HG03060 (cell line): Measurements from ENCODE around the gene GRPEL1.

Experiments used
- ATAC-seq: cut with Tn5 transposase; IDR thresholded peaks from one replicate; pipeline ENCODE4 v1.9.1; 2021; ENCODE audit warnings: low read depth, moderate number of reproducible peaks; ENCODE audit not compliant: unreplicated experiment

The GRPEL1 gene

GRCh38 chr4:7067126-7067451, 775 bp downstream of the GRPEL1 start:
- ATAC-seq: no peak

- ATAC-seq: no peak
Observed at GRCh38 chr4:7066493-7066892, 1.4 kb downstream of the GRPEL1 start.

GRCh38 chr4:7066006-7066405, 1.9 kb downstream of the GRPEL1 start:
- no peak for ATAC-seq

DNA sequence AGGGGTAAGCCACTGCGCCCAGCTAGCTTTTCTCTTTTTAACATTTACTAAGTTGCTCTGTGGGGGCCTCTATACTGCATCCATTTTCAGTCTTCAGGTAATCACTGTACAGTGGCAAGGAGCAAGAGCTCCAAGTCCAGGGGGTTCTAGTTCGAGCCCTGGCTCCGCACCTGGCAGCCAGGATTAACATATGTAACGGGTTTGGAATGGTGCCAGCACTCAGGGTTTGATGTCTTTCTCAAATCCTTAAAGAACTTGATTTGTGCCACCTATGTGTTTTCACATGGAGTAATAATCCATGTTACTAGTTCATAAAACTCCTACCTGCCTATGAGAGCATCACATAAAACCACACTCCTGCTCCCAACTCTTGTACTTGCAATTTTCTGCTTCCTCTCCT, 4.5 kb downstream of the GRPEL1 start:
- no peak for ATAC-seq

DNA sequence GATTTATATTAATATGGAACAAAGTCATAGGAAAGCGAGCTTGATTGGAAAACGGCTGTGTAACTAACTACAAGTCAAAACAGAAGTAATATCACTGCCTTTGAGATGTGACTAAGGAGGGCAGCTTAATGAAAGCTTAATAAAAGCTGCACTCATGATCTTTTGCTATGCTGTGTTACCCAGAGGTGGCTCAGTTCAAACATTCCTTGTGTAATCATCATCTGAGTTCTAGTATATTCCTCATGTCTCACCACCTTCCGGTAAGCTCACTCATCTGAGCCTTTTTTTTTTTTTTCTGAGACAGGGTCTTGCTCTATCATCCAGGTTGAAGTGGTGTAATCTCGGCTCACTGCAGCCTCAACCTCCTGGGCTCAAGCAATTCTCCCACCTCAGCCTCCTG, 5.0 kb downstream of the GRPEL1 start:
- no peak for ATAC-seq

- ATAC-seq: no peak
Observed at GRCh38 chr4:7061815-7062214, 6.0 kb downstream of the GRPEL1 start.

DNA sequence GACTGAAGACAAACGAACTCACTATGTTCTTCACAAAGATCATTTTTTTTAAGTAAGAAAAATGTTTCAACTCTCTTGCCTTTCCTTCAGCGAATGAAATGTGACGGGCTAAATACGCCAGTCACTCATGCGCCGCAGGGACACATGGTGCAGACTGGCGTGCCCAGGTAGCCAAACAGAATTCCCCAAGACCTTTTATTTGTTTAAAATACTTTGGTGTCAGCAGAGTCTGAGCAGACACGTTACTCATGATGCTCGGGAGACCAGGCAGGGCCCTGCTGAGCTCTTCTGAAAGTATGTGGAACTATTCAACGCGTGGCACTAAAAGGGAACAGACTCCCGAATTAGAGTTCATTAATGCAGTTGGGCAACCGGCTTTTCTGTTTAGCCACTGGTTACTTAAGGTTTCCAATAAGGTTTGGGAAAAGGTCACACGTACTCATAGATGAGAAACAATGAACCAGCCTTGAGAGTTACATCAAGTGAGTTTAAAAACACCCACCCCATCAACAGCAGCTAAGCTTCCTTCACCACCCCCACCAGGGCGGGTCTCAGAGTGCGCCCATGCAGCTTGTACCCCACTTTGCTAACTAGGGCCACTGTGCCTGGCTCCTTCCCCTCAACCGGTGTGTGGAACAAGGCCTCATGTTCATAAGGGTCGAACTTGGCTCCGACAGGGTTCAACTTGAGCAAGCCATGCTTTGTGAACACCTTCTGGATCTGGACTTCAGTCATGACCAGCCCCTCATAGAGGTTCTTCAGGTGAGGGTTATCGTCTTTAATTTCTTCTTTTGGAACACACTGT, 7.3 kb downstream of the GRPEL1 start:
- no peak for ATAC-seq

DNA sequence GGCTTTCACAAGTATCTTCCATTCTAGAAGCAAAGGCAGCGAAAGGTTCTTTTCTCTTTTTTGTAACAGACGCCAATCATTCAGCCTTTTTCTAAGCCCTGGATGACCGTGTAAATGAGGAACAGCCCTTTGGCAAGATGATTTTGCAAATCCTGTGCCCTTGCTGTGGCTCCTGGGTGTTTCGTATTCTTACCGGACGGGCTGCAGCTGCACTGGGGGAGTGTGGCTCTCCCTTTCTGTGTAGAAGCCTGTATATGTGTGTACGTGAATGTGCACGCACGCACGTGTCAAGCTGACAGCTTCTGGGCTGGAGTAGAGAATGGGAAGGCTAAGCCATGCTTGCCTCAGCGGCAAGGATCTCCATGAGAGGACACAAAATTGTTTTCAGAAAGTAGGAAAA, 8.2 kb downstream of the GRPEL1 start:
- no peak for ATAC-seq

- ATAC-seq: no peak
Observed at GRCh38 chr4:7058792-7059191, 9.1 kb downstream of the GRPEL1 start.

DNA sequence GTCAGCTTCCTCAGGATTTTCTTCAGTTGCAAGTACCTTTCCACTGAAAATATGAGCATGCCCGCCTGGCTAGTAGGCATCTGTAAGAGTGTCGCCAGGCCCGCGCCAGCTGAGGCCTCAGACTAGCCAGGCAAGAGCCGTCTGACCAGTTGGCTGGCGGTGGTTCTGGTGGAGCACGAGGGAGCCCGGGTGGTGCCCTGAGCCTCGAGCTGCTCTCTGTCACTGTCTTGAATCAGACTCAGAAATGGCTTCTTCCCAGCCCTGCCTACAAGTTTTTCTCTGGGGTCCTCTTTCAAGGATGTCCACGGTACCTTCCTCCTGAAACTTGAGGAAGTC, 11.9 kb downstream of the GRPEL1 start:
- ATAC-seq: no peak

GRCh38 chr4:7055111-7055989, 12.5 kb downstream of the GRPEL1 start:
- no peak for ATAC-seq

DNA sequence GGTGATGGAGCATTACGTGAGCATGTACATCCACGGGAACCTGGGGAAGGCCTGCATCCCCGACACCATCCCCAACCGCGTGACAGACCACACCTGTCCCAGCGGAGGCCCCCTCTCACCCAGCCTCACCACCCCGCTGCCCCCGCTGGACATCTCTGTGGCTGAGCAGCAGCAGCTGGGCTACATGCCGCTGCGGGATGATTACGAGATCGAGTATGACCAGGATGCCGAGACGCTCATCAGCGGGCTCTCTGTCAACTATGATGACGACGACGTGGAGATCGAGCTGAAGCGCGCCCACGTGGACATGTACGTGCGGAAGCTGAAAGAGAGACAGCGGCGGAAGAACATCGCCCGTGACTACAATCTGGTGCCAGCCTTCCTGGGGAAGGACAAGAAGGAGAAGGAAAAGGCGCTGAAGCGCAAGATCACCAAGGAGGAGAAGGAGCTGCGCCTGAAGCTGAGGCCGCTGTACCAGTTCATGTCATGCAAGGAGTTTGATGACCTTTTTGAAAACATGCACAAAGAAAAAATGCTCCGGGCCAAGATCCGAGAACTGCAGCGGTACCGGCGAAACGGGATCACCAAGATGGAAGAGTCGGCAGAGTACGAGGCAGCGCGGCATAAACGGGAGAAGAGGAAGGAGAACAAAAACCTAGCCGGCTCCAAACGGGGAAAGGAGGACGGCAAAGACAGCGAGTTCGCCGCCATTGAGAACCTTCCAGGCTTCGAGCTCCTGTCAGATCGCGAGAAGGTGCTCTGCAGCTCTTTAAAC, 13.6 kb downstream of the GRPEL1 start:
- ATAC-seq: no peak

DNA sequence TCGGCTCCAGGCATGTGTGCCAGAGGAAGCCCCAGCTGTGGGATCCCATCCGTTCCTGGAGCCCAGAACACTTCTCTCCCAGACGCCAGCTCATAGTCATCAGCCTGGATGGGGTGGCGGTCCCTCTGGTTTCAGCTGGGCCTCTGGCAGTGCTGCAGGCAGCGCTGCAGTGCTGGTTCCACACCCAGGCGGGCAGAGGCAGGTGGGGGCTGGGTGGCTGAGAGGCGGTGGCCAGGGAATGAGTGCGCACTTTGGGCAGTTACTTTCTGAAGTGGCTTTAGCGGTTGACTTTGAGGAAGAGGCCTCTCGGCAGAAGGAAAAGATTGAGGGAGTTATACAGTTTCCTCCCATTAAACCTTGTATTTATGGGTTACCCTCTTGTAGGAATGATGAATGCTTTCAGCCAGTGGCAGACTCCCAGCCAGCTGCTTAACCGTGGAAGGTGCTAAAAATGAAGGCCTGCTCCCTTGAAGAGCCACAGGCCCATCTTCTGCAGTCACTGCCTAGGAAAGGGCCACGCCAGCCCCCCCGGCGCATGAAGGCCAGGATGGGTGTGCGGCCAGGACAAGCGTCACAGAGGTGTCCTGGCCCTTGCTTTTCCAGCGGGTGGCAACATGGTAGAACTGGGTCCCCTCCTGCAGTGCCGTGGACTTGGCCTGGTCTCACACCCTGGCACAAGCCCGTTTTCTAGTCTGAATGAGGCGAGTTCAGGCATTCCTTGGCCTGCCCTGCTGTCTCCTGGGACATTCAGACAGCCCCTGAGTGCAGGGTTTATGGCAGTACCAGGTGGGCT, 14.7 kb downstream of the GRPEL1 start:
- no peak for ATAC-seq

DNA sequence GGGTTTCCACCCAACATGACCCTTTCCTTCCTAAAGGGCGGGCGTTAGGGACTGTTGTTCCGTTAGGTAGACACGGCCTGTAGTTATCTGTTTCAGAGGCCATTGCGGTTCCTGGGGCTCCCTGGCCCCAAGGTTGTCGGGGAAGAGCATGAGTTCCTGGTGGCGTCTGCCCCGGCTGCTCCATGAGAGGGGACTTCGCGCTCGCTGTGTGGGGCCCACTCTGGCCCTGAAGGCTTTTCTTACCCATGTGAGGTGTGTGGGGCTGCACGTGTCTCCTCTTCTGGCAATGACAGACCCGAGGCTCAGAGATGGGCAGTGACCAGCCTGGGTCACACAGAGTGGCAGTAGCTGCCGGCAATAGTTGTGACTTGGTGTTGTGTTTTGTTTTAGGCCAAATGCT, 15.6 kb downstream of the GRPEL1 start:
- ATAC-seq: no peak

DNA sequence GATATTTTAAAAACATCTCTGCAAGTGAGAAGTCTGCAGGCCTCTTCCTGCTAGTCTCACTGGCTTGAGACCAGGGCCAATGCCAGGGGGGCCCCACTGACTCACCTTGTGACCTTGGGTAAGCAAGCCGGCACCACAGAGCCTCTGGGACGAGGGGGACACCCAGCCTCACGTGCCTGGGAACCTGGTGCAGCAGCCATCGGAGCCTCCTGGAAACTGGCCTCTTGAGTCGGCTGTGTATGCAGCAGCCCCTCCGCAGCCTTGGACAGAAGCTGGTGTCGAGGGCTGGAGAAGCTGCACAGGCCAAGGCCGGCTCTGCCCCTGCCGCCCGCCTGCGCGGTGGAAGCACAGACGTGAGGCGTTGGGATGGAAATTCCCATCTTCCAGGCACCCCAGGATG, 16.0 kb downstream of the GRPEL1 start:
- no peak for ATAC-seq

- ATAC-seq: no peak
Observed at GRCh38 chr4:7051144-7051495, 16.7 kb downstream of the GRPEL1 start.

GRCh38 chr4:7050481-7051143, 17.3 kb downstream of the GRPEL1 start:
- ATAC-seq: no peak

- no peak for ATAC-seq
Observed at GRCh38 chr4:7049739-7050138, 18.1 kb downstream of the GRPEL1 start.

DNA sequence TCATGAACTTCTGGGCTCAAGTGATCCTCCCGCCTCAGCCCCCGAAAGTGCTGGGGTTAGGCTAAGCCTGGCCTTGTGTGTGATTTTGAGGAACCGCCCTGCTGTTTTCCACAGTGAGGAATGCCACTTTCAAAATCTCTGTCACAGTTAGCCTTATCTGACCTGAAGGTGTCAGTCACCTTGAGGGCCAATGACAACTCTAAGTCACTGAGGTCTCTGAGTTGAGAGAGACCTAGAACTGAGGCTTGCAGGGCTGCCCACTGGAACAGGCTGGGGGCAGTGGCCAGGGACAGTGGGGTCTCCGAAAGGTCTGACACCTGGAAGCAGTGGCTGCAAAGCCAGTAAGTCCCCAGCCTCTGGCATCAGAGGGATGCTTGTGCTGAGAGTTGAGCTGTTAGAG, 18.6 kb downstream of the GRPEL1 start:
- no peak for ATAC-seq

- no peak for ATAC-seq
Observed at GRCh38 chr4:7048642-7049041, 19.2 kb downstream of the GRPEL1 start.
